ENCODE measurements around the gene FLNC. TPM values are rescaled to one million over a fixed set of nuclear protein-coding genes. Genes with fewer than 3 reads are reported as not detected.

The FLNC gene
- total RNA-seq, 3 donors from 2014 or later (not counting 1 experiment from before 2014, with no cell fraction given) = 0.05 to 0.25 TPM; not detected in 1

DNA sequence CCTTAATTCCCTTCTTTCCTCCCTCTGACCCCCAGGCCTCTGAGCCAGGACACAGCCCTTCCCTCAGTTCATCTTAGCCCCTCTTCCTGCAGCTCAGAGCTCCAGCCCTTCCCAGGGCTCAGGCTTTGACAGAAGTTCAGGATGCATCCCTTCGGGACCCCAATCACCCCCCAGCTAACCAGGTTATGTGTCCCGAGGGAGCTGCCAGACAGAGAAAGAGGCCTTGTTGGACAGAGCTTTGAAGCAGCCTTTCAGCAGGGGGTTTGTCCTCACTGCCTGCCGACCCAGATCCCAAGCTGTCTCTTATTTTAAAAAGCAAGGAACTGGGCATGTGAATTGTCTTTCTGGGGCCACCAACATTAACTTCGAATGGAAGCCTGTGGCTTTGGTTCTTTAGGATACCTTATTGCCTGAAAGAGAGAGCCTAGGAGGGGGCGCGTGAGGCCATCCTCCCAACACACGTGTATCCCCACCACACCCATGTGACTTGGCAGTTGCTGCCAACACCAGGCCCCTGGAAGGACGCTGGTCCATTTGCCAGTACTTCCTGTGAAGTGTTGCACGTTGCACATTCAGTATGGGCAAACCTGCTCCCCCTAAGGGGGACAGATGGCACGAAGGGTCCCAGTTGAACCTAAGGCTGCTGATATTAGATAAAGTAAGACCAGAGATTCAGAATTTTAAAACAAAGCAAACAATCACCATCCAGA lies 37.6 kb upstream of the FLNC start:
- intact Hi-C loops (cut with micrococcal nuclease) = no loop called here
- Mint-ChIP-seq H3K27me3 (ENCODE audit: low read depth in 2 of 2) (no peaks in the 10 kb centered on the region), H3K27ac (no peak overlapping the region), H3K36me3 (no peaks in the 10 kb centered on the region), H3K4me3 (peak overlapping the region; percentile 66), H3K4me1 (peaks cover 3 to 14% of the 10 kb centered on the region in 2 donors), H3K9me3 (no peaks in the 10 kb centered on the region)
- ATAC-seq (no peak), DNase-seq (peak in 1 of 2 donors; percentile 16)
- 68% methylated on average over 9 of the region's 10 CpGs for WGBS (ENCODE audit: insufficient coverage)
- no peaks in the 10 kb centered on the region for H3K9me3 ChIP-seq (ENCODE audit: control insufficient read depth, insufficient read depth, low read length)
- H3K4me3 ChIP-seq (ENCODE audit: low read length) = no peak overlapping the region
- TF ChIP-seq CTCF (IDR thresholded peaks at IDR 0.05) = no peak
- H3K27me3 ChIP-seq (ENCODE audit: control insufficient read depth, insufficient read depth, low read length) = no peaks in the 10 kb centered on the region
- peaks cover 18% of the 10 kb centered on the region for H3K4me1 ChIP-seq (ENCODE audit: control insufficient read depth, insufficient read depth, low read length)
- no peak overlapping the region for H3K27ac ChIP-seq (ENCODE audit: low read length)
- H3K36me3 ChIP-seq (ENCODE audit: control insufficient read depth, insufficient read depth, low read length) = peaks cover 2% of the 10 kb centered on the region

GRCh38 chr7:128793181-128793547 lies 37.0 kb upstream of the FLNC start:
- Mint-ChIP-seq H3K27ac (no peak overlapping the region), H3K9me3 (no peaks in the 10 kb centered on the region), H3K27me3 (ENCODE audit: low read depth in 2 of 2) (no peaks in the 10 kb centered on the region), H3K4me1 (peaks cover 3 to 14% of the 10 kb centered on the region in 2 donors), H3K4me3 (peak overlapping the region; percentile 66), H3K36me3 (no peaks in the 10 kb centered on the region)
- intact Hi-C loops (cut with micrococcal nuclease) = no loop called here
- Histone ChIP-seq H3K4me1 (ENCODE audit: control insufficient read depth, insufficient read depth, low read length) (peaks cover 18% of the 10 kb centered on the region), H3K27ac (ENCODE audit: low read length) (no peak overlapping the region), H3K9me3 (ENCODE audit: control insufficient read depth, insufficient read depth, low read length) (no peaks in the 10 kb centered on the region), H3K4me3 (ENCODE audit: low read length) (no peak overlapping the region), H3K27me3 (ENCODE audit: control insufficient read depth, insufficient read depth, low read length) (no peaks in the 10 kb centered on the region), H3K36me3 (ENCODE audit: control insufficient read depth, insufficient read depth, low read length) (peaks cover 2% of the 10 kb centered on the region)
- no peak for ATAC-seq
- DNase-seq = no peak
- no peak for TF ChIP-seq CTCF (IDR thresholded peaks at IDR 0.05)
- WGBS (ENCODE audit: insufficient coverage) = 100% methylated on average over 1 of the region's 5 CpGs

DNA sequence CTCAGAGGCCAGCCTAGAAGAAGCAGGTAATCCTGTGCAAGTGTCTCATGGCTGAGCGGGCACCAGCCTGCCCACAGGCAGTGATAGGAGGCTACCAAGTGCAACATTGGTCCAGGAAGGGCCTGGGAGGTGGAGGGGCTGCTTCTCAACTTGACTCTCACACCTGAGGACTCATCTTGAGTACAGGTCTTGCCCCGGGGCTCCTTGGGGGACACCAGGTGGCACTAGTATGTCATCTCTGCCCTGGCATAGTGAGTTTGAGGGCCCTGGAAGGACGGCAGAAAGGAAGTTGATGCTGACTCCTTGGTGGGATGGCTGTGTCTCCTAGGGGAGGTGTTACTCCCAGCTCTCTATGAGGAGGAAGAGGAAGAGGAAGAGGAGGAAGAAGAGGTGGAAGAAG lies 36.2 kb upstream of the FLNC start:
- ATAC-seq (no peak), DNase-seq (peak in 1 of 2 donors; percentile 50)
- 51% methylated on average over 3 of the region's 3 CpGs for WGBS (ENCODE audit: insufficient coverage)
- Mint-ChIP-seq H3K36me3 (no peaks in the 10 kb centered on the region), H3K9me3 (no peaks in the 10 kb centered on the region), H3K4me1 (peaks cover 3 to 14% of the 10 kb centered on the region in 2 donors), H3K4me3 (no peak overlapping the region), H3K27ac (no peak overlapping the region), H3K27me3 (ENCODE audit: low read depth in 2 of 2) (no peaks in the 10 kb centered on the region)
- Histone ChIP-seq H3K36me3 (ENCODE audit: control insufficient read depth, insufficient read depth, low read length) (peaks cover 2% of the 10 kb centered on the region), H3K9me3 (ENCODE audit: control insufficient read depth, insufficient read depth, low read length) (no peaks in the 10 kb centered on the region), H3K4me3 (ENCODE audit: low read length) (no peak overlapping the region), H3K27me3 (ENCODE audit: control insufficient read depth, insufficient read depth, low read length) (no peaks in the 10 kb centered on the region), H3K27ac (ENCODE audit: low read length) (no peak overlapping the region), H3K4me1 (ENCODE audit: control insufficient read depth, insufficient read depth, low read length) (peaks cover 18% of the 10 kb centered on the region)
- TF ChIP-seq CTCF (IDR thresholded peaks at IDR 0.05) = no peak
- intact Hi-C loops (cut with micrococcal nuclease) = no loop called here

GRCh38 chr7:128794436-128794835 lies 35.8 kb upstream of the FLNC start:
- H3K4me1 Mint-ChIP-seq = peaks cover 3 to 14% of the 10 kb centered on the region in 2 donors
- H3K4me3 Mint-ChIP-seq = no peak overlapping the region
- H3K9me3 ChIP-seq (ENCODE audit: control insufficient read depth, insufficient read depth, low read length) = no peaks in the 10 kb centered on the region
- WGBS (ENCODE audit: insufficient coverage) = 94% methylated on average over 8 of the region's 8 CpGs
- no peaks in the 10 kb centered on the region for H3K9me3 Mint-ChIP-seq
- peaks cover 18% of the 10 kb centered on the region for H3K4me1 ChIP-seq (ENCODE audit: control insufficient read depth, insufficient read depth, low read length)
- H3K4me3 ChIP-seq (ENCODE audit: low read length) = no peak overlapping the region
- no peak overlapping the region for H3K27ac Mint-ChIP-seq
- H3K27ac ChIP-seq (ENCODE audit: low read length) = no peak overlapping the region
- intact Hi-C loops (cut with micrococcal nuclease) = no loop called here
- no peak for ATAC-seq
- no peaks in the 10 kb centered on the region for H3K27me3 ChIP-seq (ENCODE audit: control insufficient read depth, insufficient read depth, low read length)
- DNase-seq = no peak
- TF ChIP-seq CTCF (IDR thresholded peaks at IDR 0.05) = no peak
- H3K36me3 ChIP-seq (ENCODE audit: control insufficient read depth, insufficient read depth, low read length) = peaks cover 2% of the 10 kb centered on the region
- H3K36me3 Mint-ChIP-seq = no peaks in the 10 kb centered on the region
- no peaks in the 10 kb centered on the region for H3K27me3 Mint-ChIP-seq (ENCODE audit: low read depth in 2 of 2)

Data from natural killer cell (primary cell).